NCI-H2227 treated with DMSO at 0.1 percent for 48 hours (cell line): ENCODE results near the gene LAG3.
"Not testable (repeated sequence)": the region's sequence is repeated elsewhere in the genome, so short reads cannot be mapped to it uniquely, and the experiment has no call there.

Experiments used
- DNase-seq: peaks from one replicate; lab custom pipeline; 2025; lab: John Stamatoyannopoulos, UW

Gene LAG3

GRCh38 chr12:6772331-6772695, at the start of gene LAG3:
LAG3 (plus strand) TSS chr12:6772520; CDS start chr12:6772853, 333 bp downstream.
- DNase-seq, result no peak

- no peak for DNase-seq
These were observed 49.5 kb upstream of the LAG3 start for GRCh38 chr12:6722863-6723262.

DNA sequence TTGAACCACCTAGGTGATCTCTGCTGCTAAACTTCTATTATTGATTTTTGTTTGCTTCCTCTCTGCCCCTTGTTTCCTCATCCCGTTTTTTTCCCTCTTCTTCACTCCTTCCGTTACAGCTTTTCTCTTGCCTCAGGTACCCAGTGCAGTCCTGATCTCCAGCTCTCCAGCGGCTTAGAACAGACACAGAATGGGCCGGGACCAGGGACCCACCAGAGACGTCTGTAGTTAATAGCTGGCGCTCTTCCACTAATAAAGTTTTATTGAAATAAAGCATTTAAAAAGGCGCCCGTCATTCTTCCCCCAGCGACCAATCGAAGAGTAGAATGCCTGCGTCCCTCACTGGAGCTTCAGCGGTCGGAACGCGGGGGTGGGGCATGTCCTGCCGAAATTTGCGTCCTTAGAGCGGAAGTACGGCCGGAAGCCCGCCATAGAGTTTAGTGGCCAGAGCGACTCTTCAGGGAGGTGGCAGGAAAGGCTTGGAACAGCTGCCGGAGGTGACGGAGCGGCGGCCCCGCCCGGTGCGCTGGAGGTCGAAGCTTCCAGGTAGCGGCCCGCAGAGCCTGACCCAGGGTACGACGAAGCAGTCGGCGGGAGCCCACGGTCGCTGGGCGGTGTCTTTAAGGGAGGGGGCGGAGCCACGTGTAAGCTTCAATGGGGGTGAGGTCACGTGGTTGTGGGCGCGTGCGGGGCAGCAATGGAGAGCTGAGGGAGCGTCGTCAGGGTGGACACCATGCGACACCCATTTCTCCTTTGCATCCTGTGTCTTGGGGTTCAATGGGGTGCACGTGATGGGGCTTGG, 48.5 kb upstream of the LAG3 start, which contains the start of gene COPS7A:
TSS of gene COPS7A (plus strand) at position 440 of the 802 bp plus-strand sequence. CDS start 611 bp downstream, outside the sequence.
- peak; percentile 97 for DNase-seq

DNA sequence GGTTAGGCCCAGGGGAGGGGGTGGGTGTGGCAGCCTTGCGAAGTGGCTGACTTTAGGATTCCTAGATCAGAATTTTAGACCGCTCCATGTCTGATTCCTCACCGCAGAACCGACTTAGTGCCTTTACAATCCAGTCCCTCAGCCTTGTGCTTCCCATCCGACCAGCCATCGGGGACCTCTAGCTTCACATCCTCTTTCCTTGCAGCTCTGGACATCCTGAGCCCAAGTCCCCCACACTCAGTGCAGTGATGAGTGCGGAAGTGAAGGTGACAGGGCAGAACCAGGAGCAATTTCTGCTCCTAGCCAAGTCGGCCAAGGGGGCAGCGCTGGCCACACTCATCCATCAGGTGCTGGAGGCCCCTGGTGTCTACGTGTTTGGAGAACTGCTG, 47.9 kb upstream of the LAG3 start:
- DNase-seq, result no peak

DNA sequence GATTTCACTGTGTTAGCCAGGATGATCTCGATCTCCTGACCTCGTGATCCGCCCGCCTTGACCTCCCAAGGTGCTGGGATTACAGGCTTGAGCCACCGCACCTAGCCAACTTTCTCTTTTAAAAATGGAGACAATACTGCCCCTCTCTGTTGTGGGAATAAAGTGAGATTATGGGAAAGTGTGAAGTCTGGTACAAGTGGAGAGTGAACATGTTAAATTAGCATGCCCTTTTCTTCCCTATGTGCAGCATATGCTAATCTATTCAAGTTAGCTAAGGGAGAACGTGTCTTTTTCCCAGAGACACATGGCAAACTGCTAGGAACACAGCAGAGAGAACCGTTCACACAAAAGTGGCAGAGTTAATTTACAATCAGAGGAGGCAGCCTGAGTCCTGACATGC, 47.0 kb upstream of the LAG3 start:
- no peak for DNase-seq

DNA sequence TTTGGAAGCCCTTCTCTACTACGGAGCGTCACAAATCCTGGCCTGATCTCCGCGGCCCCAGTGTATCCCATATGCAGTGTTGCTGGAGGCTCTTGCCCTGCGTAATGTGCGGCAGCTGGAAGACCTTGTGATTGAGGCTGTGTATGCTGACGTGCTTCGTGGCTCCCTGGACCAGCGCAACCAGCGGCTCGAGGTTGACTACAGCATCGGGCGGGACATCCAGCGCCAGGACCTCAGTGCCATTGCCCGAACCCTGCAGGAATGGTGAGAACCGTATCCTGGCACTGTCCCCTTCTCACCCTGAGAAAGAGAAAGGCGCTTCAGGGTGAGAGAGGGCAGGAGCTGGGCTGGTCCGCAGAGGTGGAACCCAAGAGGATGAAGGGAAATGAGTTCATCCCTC, 43.1 kb upstream of the LAG3 start:
- DNase-seq, result no peak

DNA sequence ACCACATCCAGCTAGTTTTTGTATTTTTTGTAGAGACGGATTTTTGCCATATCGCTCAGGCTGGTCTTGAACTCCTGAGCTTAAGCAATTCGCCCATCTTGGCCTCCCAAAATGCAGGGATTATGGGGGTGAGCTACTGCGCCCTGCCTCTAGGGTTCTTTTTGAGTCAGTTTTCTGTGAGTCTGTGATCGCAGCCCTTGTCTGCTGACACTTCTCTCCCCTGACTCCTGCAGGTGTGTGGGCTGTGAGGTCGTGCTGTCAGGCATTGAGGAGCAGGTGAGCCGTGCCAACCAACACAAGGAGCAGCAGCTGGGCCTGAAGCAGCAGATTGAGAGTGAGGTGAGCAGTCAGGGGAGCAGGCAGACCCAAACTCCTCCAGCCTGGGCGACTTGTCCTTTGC, 42.2 kb upstream of the LAG3 start:
- DNase-seq, result no peak

DNA sequence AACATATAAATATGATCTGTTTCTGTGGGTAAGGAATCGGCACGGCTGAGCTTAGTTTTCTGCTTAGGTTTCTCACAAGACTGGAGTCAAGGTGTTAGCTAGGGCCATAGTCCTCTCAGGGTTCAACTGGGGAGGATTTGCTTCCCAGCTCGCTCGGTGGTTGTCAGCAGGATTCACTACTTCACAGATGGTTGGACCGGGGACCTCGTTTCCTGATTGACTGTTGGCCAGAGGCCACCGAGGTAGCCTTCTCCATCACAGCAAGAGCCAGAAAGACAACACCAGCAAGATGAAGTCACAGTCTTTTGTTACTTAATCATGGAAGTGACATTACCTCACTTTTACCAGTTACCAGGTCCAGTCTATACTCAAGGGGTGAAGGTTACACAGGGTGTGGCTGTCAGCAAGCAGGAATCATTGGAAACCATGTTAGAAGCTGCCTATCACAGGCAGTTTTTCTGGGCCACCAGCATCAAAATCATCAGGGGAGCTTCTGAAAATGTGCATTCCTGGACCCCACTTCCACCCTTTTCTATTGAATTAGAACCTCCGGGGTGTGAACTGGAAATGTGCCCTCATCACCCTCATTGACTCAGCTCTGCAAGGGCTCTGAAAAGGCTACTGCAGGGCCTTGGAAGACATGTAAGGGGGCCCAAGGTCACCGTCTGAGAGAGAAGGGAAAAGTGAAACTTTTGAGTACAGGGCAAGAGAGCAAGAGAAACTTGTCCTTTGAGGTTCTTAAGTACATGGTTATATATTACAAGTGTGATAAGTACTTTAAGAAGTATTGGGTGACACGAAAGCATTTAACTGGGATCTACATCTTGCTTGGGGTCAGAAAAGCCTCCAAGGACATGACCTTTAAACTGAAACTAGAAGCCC, 37.6 kb upstream of the LAG3 start:
- DNase-seq, result no peak

- DNase-seq, result peak; percentile 21
These were observed 36.7 kb upstream of the LAG3 start for GRCh38 chr12:6735448-6736191.

DNA sequence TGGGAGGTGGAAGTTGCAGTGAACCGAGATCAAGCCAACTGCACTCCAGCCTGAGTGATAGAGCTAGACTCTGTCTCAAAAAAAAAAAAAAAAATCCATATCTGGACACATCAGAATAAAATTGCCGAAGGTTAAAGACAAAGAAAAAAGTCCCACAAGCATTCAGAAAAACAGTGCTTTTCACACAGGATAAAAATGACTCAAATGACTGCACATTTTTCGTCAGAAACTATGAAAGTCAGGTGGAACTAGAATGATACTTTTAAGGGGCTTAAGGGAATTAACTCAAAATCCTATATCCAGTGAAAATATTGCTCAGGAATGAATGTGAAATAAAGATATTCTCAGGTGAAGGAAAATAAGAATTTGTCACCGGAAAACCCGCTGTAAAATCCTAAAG, 35.6 kb upstream of the LAG3 start:
- DNase-seq, result no peak

GRCh38 chr12:6742080-6742479, 30.2 kb upstream of the LAG3 start:
- not testable (repeated sequence) for DNase-seq

GRCh38 chr12:6742834-6743233, 29.5 kb upstream of the LAG3 start:
- DNase-seq, result no peak

- DNase-seq, result not testable (repeated sequence)
These were observed 29.0 kb upstream of the LAG3 start for GRCh38 chr12:6743300-6743699.

- DNase-seq, result no peak
These were observed 26.4 kb upstream of the LAG3 start for GRCh38 chr12:6745741-6746525.

- no peak for DNase-seq
These were observed 25.1 kb upstream of the LAG3 start for GRCh38 chr12:6747216-6747615.

DNA sequence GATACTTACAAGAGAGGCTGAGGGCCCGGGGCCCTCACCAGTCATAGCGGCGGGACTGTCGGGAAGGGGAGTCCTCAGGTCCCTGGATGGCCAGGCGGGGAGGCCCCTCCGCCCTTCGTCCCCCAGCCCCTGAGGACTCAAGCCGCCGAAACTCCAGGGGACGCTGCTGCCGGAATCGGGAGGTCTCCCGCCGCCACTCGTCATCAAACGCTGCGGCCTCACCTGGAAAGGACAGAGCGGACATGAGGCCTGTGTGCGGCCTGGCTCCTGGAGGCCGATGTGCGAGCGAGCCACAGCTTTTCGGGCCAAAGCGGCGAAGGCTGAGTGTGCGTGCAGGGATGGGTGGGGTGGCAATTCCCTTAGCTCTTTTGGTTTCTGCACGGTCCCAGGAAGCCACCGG, 23.6 kb upstream of the LAG3 start:
- no peak for DNase-seq

DNA sequence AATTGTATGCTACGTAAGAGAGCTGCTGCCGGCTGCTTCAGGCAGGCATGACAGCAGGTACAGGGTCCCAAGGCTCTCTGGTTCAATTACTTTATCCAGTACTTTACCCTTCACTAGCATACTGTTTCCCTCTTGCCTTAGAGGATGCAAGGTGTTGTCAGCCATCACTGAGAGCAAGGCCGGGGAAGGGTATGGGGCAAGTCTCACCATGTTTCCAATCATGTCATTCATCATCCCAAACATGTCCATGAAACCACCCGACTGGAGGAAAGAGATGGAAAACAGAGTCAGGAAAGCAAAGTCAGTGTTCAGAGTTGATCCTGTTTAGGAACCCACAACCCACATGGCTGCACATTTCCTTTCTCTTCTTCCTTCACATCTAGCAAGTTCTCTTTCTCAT, 21.8 kb upstream of the LAG3 start:
- DNase-seq, result no peak

- DNase-seq, result no peak
These were observed 20.6 kb upstream of the LAG3 start for GRCh38 chr12:6751767-6752166.

DNA sequence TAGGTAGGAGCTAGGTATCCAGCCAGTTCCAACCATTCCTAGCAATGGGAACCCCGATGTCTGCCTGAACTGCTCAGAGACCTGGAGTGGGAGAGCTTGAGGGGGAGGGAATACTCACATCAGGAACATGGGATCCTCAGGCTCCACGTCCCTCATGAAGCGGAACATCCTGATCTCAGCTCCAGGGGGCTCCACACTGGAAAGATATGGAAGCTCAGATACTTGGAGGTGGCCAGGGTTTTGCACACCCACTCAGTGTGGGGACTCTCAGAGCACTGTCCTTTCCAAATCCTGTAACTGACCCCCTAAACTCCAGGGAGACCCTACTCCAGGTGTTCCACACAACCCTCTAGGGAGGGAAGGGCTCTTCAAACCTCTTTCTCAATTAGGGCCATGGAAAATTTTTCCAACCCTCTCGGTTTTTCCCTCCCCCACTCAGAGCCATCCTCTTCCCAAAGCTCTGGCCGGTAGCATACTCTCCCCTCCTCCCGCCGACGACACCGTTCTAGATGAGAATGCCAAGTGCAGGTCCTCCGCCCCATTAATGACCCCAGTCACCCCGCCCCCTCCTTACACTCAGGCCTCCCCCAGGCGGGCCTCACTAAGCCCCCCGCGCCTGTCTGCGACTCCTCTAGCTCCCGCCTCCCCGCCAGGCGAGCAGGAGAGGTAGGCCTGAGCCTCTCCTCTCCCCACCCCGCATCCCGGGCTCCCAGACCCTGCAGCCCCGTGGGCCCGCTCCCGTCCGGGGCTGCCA, 20.0 kb upstream of the LAG3 start:
- DNase-seq, result peak; percentile 55

GRCh38 chr12:6752921-6753771, 19.2 kb upstream of the LAG3 start, which contains the start of gene MLF2:
MLF2 (minus strand) TSS chr12:6753141; CDS start chr12:6752334, 807 bp downstream.
- peak; percentile 90 for DNase-seq
